Measurements from ENCODE around the gene SLC12A6. TPM values are rescaled to one million over a fixed set of nuclear protein-coding genes. Genes with fewer than 3 reads are reported as not detected.
"Not testable (repeated sequence)": the region's sequence is repeated elsewhere in the genome, so short reads cannot be mapped to it uniquely, and the experiment has no call there.

Gene SLC12A6
- total RNA-seq, 1 experiment from 2014 or later, result 19.5 TPM

GRCh38 chr15:34203305-34203704, 134.3 kb downstream of the SLC12A6 start:
- intact Hi-C loops (cut with micrococcal nuclease; ENCODE audit: unreplicated experiment), result no loop called here
- no peak for ATAC-seq

DNA sequence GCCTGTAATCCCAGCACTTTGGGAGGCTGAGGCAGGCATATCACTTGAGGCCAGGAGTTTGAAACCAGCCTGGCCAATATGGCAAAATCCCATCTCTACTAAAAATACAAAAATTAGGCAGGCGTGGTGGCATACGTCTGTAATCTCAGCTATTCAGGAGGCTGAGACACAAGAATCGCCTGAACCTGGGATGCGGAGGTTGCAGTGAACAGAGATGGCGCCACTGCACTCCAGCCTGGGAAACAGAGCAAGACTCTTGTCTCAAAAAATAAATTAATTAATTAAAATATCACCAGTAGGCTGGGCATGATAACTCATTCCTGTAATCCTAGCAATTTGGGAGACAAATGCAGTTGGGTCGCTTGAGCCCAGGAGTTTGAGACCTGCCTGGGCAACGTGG, 144.3 kb downstream of the SLC12A6 start:
- POLR2A ChIA-PET, result not testable (repeated sequence)

More at GRCh38 chr15:34203305-34203704, 134.3 kb downstream of the SLC12A6 start:
- Histone ChIP-seq H3K4me3 (ENCODE audit: low read depth in 2 of 2, low read length in 2 of 2) (no peak overlapping the region), H3K27me3 (ENCODE audit: control insufficient read depth, insufficient read depth, low read length) (no peaks in the 10 kb centered on the region), H3K27ac (ENCODE audit: low read length) (no peak overlapping the region), H3K36me3 (ENCODE audit: control insufficient read depth, insufficient read depth, low read length) (no peaks in the 10 kb centered on the region), H3K9me3 (ENCODE audit: control insufficient read depth, insufficient read depth, low read depth, low read length) (no peaks in the 10 kb centered on the region), H3K4me1 (ENCODE audit: control insufficient read depth, insufficient read depth, low read length) (no peaks in the 10 kb centered on the region)
- ChIA-PET POLR2A (no interaction called here), CTCF (interaction anchor here (0.6 kb wide), 1 partner anchor 19 kb away, joined by 3 read pairs; no protein-coding TSS in a partner anchor)
- in situ Hi-C loops (cut with HindIII; ENCODE audit: low pct_unique_long_range_greater_than_20kb, low sequenced_read_pairs), result no loop called here
- BruUV-seq (replicated peaks), result no TSS peak
- DNase-seq (ENCODE audit: low read depth, low spot score), result no peak
- TF ChIP-seq, protein P1, sequence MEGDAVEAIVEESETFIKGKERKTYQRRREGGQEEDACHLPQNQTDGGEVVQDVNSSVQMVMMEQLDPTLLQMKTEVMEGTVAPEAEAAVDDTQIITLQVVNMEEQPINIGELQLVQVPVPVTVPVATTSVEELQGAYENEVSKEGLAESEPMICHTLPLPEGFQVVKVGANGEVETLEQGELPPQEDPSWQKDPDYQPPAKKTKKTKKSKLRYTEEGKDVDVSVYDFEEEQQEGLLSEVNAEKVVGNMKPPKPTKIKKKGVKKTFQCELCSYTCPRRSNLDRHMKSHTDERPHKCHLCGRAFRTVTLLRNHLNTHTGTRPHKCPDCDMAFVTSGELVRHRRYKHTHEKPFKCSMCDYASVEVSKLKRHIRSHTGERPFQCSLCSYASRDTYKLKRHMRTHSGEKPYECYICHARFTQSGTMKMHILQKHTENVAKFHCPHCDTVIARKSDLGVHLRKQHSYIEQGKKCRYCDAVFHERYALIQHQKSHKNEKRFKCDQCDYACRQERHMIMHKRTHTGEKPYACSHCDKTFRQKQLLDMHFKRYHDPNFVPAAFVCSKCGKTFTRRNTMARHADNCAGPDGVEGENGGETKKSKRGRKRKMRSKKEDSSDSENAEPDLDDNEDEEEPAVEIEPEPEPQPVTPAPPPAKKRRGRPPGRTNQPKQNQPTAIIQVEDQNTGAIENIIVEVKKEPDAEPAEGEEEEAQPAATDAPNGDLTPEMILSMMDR (IDR thresholded peaks at IDR 0.05), result no peak
- TF ChIP-seq REST (IDR thresholded peaks at IDR 0.05; ENCODE audit: insufficient read depth in 1 of 2, low read depth in 2 of 2, low read length in 1 of 2) (no peak), SIN3A (IDR thresholded peaks at IDR 0.05; ENCODE audit: borderline replicate concordance, insufficient read depth, low read depth, low read length) (no peak), POLR2AphosphoS5 (IDR thresholded peaks at IDR 0.05; ENCODE audit: low read depth, low read length) (no peak), TCF7L2 (IDR thresholded peaks at IDR 0.05; ENCODE audit: low read depth, low read length) (no peak)

GRCh38 chr15:34188711-34189110, 148.9 kb downstream of the SLC12A6 start:
- no peaks in the 10 kb centered on the region for H3K36me3 ChIP-seq (ENCODE audit: control insufficient read depth, insufficient read depth, low read length)
- no peaks in the 10 kb centered on the region for H3K9me3 ChIP-seq (ENCODE audit: control insufficient read depth, insufficient read depth, low read depth, low read length)
- DNase-seq (ENCODE audit: low read depth, low spot score) (no peak), ATAC-seq (no peak)
- no peaks in the 10 kb centered on the region for H3K4me1 ChIP-seq (ENCODE audit: control insufficient read depth, insufficient read depth, low read length)
- CTCF ChIA-PET, result no interaction called here
- POLR2A ChIA-PET, result no interaction called here
- intact Hi-C loops (cut with micrococcal nuclease; ENCODE audit: unreplicated experiment), result no loop called here
- in situ Hi-C loops (cut with HindIII; ENCODE audit: low pct_unique_long_range_greater_than_20kb, low sequenced_read_pairs), result no loop called here
- no peaks in the 10 kb centered on the region for H3K27me3 ChIP-seq (ENCODE audit: control insufficient read depth, insufficient read depth, low read length)
- no peak for TF ChIP-seq SIN3A (IDR thresholded peaks at IDR 0.05; ENCODE audit: borderline replicate concordance, insufficient read depth, low read depth, low read length)
- no peak for TF ChIP-seq POLR2AphosphoS5 (IDR thresholded peaks at IDR 0.05; ENCODE audit: low read depth, low read length)
- TF ChIP-seq, protein P1 (IDR thresholded peaks at IDR 0.05), result no peak
- no peak for TF ChIP-seq REST (IDR thresholded peaks at IDR 0.05; ENCODE audit: insufficient read depth in 1 of 2, low read depth in 2 of 2, low read length in 1 of 2)
- no peak for TF ChIP-seq TCF7L2 (IDR thresholded peaks at IDR 0.05; ENCODE audit: low read depth, low read length)
- H3K4me3 ChIP-seq (ENCODE audit: low read depth in 2 of 2, low read length in 2 of 2), result no peak overlapping the region
- no TSS peak for BruUV-seq (replicated peaks)
- H3K27ac ChIP-seq (ENCODE audit: low read length), result no peak overlapping the region

More for the DNA sequence above, 144.3 kb downstream of the SLC12A6 start:
- ATAC-seq; H3K27ac ChIP-seq (ENCODE audit: low read length); H3K4me1 ChIP-seq (ENCODE audit: control insufficient read depth, insufficient read depth, low read length); DNase-seq (ENCODE audit: low read depth, low spot score); BruUV-seq (replicated peaks); H3K27me3 ChIP-seq (ENCODE audit: control insufficient read depth, insufficient read depth, low read length); H3K9me3 ChIP-seq (ENCODE audit: control insufficient read depth, insufficient read depth, low read depth, low read length); intact Hi-C loops (cut with micrococcal nuclease; ENCODE audit: unreplicated experiment); in situ Hi-C loops (cut with HindIII; ENCODE audit: low pct_unique_long_range_greater_than_20kb, low sequenced_read_pairs); H3K4me3 ChIP-seq (ENCODE audit: low read depth in 2 of 2, low read length in 2 of 2); H3K36me3 ChIP-seq (ENCODE audit: control insufficient read depth, insufficient read depth, low read length): not testable (repeated sequence)
- CTCF ChIA-PET, result interaction anchor here (0.7 kb wide), 1 partner anchor 82 kb away, joined by 3 read pairs; no protein-coding TSS in a partner anchor

Data from Panc1 (cell line).